DMS114 treated with DMSO at 0.1 percent for 48 hours (cell line): ENCODE measurements around the gene DOK6.
"Not testable (repeated sequence)": the region's sequence is repeated elsewhere in the genome, so short reads cannot be mapped to it uniquely, and the experiment has no call there.

Source experiments
- DNase-seq: peaks from one replicate; lab custom pipeline; 2025; ENCODE audit not compliant: unreplicated experiment; lab: John Stamatoyannopoulos, UW

Gene DOK6

GRCh38 chr18:69622184-69622583 lies 221.5 kb downstream of the DOK6 start:
- DNase-seq: no peak

- DNase-seq: no peak
Measured at GRCh38 chr18:69622961-69623360, 222.3 kb downstream of the DOK6 start.

- DNase-seq: no peak
Measured at GRCh38 chr18:69626171-69626570, 225.5 kb downstream of the DOK6 start.

- DNase-seq: no peak
Measured at GRCh38 chr18:69626643-69627242, 226.1 kb downstream of the DOK6 start.

GRCh38 chr18:69628774-69629359 lies 228.2 kb downstream of the DOK6 start:
- no peak for DNase-seq

- DNase-seq: no peak
Measured at GRCh38 chr18:69631281-69631680, 230.6 kb downstream of the DOK6 start.

GRCh38 chr18:69635482-69635881 lies 234.8 kb downstream of the DOK6 start:
- DNase-seq: no peak

- DNase-seq: no peak
Measured at GRCh38 chr18:69636529-69637301, 236.0 kb downstream of the DOK6 start.

GRCh38 chr18:69638056-69638455 lies 237.4 kb downstream of the DOK6 start:
- no peak for DNase-seq

- DNase-seq: no peak
Measured at GRCh38 chr18:69647702-69648101, 247.0 kb downstream of the DOK6 start.

- DNase-seq: no peak
Measured at GRCh38 chr18:69648486-69648885, 247.8 kb downstream of the DOK6 start.

GRCh38 chr18:69649684-69650083 lies 249.0 kb downstream of the DOK6 start:
- DNase-seq: no peak

- DNase-seq: no peak
Measured at GRCh38 chr18:69651243-69651642, 250.6 kb downstream of the DOK6 start.

GRCh38 chr18:69655816-69656215 lies 255.1 kb downstream of the DOK6 start:
- DNase-seq: no peak

- DNase-seq: no peak
Measured at GRCh38 chr18:69658103-69658502, 257.4 kb downstream of the DOK6 start.

- no peak for DNase-seq
Measured at GRCh38 chr18:69658685-69659084, 258.0 kb downstream of the DOK6 start.

- no peak for DNase-seq
Measured at GRCh38 chr18:69659142-69659651, 258.5 kb downstream of the DOK6 start.

GRCh38 chr18:69662090-69662489 lies 261.4 kb downstream of the DOK6 start:
- DNase-seq: not testable (repeated sequence)

- DNase-seq: no peak
Measured at GRCh38 chr18:69664399-69664798, 263.7 kb downstream of the DOK6 start.

- DNase-seq: no peak
Measured at GRCh38 chr18:69674292-69674877, 273.7 kb downstream of the DOK6 start.

GRCh38 chr18:69674966-69675365 lies 274.3 kb downstream of the DOK6 start:
- no peak for DNase-seq

- no peak for DNase-seq
Measured at GRCh38 chr18:69677595-69677994, 276.9 kb downstream of the DOK6 start.
